Neutrophil (primary cell): ENCODE data around the gene RASSF4.

Experiments used
- H3K27ac ChIP-seq: fragments of 200-600 bp; sonication (generic); 2 replicates; pipeline ENCODE4 v1.5.1; 2016; ENCODE audit warnings: mild to moderate bottlenecking, moderate library complexity
- H3K27me3 ChIP-seq: fragments of 200-600 bp; sonication (generic); 2 replicates; pipeline ENCODE4 v1.6.0; 2016; ENCODE audit warnings: mild to moderate bottlenecking
- H3K36me3 ChIP-seq: fragments of 200-600 bp; sonication (generic); 2 replicates; pipeline ENCODE4 v1.5.1; 2017
- H3K4me1 ChIP-seq, 2 experiments: fragments of 200-600 bp in 1 of 2; sonication (generic) in 1 of 2; 1 replicate in 1 of 2; 2 replicates in 1 of 2; pipeline versions ENCODE4 v1.5.1 to v1.6.1; 2013 to 2016; ENCODE audit warnings: low read depth in 1 of 2, low read length in 1 of 2, mild to moderate bottlenecking in 1 of 2, moderate library complexity in 1 of 2; ENCODE audit not compliant: control insufficient read depth in 1 of 2, insufficient read depth in 1 of 2
- H3K4me3 ChIP-seq, 2 experiments: fragments of 200-600 bp in 1 of 2; sonication (generic) in 1 of 2; 1 replicate in 1 of 2; 2 replicates in 1 of 2; pipeline ENCODE4 v1.5.1; 2013 to 2016; ENCODE audit warnings: low read depth in 1 of 2, low read length in 1 of 2, mild to moderate bottlenecking in 1 of 2, moderate library complexity in 1 of 2
- H3K9me3 ChIP-seq: fragments of 200-600 bp; sonication (generic); 2 replicates; pipeline ENCODE4 v1.5.1; 2016
- TF ChIP-seq, protein P1 (sequence below): fragments of 200-600 bp; sonication (generic); IDR thresholded peaks from 2 replicates; pipeline ENCODE4 v1.5.1; 2016; ENCODE audit warnings: antibody characterized with exemption

Gene RASSF4, protein sequence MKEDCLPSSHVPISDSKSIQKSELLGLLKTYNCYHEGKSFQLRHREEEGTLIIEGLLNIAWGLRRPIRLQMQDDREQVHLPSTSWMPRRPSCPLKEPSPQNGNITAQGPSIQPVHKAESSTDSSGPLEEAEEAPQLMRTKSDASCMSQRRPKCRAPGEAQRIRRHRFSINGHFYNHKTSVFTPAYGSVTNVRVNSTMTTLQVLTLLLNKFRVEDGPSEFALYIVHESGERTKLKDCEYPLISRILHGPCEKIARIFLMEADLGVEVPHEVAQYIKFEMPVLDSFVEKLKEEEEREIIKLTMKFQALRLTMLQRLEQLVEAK

DNA sequence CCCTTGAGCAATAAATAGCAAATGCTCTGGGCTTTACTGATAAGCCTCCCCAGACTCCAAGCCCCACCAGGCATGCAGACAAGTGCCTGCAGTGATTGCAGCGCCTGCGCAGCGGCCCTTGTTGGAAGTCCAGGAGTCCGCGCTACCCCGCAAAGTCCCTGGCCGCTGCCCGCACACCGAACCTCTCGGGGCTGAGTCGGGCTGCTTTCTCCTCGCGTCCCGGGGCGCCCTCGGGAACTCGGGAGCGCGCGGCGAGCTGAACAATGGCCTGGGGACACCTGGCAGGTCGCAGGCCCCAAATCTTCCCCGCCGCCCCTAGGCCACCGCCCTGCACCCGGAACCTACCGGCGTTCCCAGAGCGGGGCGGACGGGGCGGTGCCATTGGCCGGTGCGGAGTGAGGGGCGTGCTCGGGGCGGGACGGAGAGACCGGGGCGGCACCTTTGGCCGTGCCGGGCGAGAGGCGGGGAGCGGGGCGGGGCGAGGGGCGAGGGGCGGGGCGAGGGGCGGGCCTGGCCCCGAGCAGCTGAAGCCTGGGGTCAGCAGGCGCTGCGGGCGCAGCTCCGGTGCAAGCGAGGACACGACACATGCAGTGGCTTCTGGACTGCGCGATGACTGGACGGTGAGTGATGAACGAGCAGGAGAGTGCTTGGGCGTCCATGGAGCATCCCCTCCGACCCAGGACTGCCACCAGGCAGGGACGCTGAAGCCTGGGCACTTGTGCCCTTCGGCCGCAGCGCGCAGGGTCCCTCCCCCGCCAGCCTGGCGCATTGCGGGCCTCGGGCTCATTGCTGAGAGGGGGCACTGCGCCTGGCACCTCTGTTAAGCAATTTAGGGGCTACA, at the start of gene RASSF4:
RASSF4 (plus strand) TSS at position 556 of the 841 bp plus-strand sequence. CDS start 10,401 bp downstream, outside the sequence.
- peaks cover 6% of the 10 kb centered on the region for H3K36me3 ChIP-seq
- H3K4me3 ChIP-seq = peak within 1 kb of the TSS; percentile 84 to 99
- no peaks in the 10 kb centered on the region for H3K9me3 ChIP-seq
- no peaks in the 10 kb centered on the region for H3K27me3 ChIP-seq
- TF ChIP-seq, protein P1, sequence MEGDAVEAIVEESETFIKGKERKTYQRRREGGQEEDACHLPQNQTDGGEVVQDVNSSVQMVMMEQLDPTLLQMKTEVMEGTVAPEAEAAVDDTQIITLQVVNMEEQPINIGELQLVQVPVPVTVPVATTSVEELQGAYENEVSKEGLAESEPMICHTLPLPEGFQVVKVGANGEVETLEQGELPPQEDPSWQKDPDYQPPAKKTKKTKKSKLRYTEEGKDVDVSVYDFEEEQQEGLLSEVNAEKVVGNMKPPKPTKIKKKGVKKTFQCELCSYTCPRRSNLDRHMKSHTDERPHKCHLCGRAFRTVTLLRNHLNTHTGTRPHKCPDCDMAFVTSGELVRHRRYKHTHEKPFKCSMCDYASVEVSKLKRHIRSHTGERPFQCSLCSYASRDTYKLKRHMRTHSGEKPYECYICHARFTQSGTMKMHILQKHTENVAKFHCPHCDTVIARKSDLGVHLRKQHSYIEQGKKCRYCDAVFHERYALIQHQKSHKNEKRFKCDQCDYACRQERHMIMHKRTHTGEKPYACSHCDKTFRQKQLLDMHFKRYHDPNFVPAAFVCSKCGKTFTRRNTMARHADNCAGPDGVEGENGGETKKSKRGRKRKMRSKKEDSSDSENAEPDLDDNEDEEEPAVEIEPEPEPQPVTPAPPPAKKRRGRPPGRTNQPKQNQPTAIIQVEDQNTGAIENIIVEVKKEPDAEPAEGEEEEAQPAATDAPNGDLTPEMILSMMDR = peak; percentile 52
- peak within 1 kb of the TSS; percentile 85 for H3K27ac ChIP-seq
- peaks cover 36 to 37% of the 10 kb centered on the region in 2 experiments for H3K4me1 ChIP-seq

DNA sequence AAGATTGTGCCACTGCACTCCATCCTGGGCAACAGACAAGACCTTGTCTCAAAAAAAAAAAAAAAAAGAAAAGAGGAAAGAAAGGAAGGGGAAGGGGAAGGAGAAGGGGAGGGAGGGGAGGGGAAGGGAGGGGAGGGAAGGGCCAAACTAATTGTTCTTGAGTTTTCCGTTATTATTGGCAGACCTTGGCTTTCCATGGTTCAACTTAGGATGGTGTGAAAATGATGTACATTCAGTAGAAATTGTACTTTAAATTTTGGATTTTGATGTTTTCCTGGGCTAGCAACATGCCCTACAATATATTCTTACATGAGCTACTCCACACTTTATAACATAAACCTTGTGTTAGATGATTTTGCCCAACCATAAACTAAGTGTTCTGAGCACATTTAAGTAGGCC, 49.7 kb upstream of the RASSF4 start:
- TF ChIP-seq, protein P1 = no peak
- Histone ChIP-seq H3K9me3 (no peaks in the 10 kb centered on the region), H3K4me3 (no peak overlapping the region), H3K27ac (no peak overlapping the region), H3K4me1 (peaks cover 92 to 95% of the 10 kb centered on the region in 2 experiments), H3K36me3 (no peaks in the 10 kb centered on the region), H3K27me3 (no peaks in the 10 kb centered on the region)

DNA sequence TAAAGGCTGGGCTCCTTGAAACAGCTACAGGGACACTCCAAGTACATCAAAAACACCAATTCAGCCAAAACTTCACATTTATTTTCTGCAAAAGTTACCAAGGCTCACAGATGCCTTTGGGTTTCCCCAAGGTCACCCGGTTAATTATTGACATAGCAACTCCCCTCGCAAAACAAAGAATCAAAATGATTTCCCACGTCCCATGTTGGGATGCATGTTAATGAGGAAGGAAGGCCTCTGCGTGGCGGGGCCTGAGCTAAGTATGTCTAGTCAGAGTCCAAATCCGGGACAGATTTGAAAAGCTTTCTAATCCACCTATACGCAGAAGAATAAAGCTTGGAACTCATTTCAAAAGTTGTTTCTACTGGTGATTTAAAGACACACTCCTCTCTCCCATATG, 49.0 kb upstream of the RASSF4 start:
- H3K4me3 ChIP-seq = no peak overlapping the region
- TF ChIP-seq, protein P1 = no peak
- H3K27me3 ChIP-seq = no peaks in the 10 kb centered on the region
- no peaks in the 10 kb centered on the region for H3K9me3 ChIP-seq
- H3K27ac ChIP-seq = no peak overlapping the region
- peaks cover 92 to 95% of the 10 kb centered on the region in 2 experiments for H3K4me1 ChIP-seq
- H3K36me3 ChIP-seq = no peaks in the 10 kb centered on the region

DNA sequence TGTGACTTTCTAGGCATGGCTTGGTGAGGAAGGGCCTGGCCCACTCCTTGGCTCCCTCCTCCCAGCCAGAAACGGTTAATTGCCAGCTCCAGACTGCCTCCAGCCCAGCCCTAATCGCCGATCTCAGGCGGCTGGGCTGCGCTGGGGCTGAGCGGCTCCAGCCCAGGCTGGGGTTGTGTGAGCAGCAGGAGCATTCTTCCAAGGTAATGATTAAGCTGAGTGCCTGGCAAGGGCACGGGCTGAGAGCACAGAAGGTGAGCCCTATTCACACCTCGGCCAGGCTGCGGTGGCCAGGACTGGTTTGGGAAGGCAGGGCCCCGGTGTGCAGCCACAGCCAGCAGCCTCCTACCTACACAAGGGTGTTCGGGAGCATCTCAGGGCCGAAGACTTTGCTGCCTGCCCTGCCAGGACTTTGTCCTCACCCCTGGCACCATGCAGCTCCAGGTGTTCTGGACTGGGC, 48.5 kb upstream of the RASSF4 start, which contains the start of gene TMEM72:
TMEM72 (plus strand) TSS at position 257 of the 460 bp plus-strand sequence; CDS start at position 433, 176 bp downstream.
- no peak within 1 kb of the TSS for H3K27ac ChIP-seq
- no peaks in the 10 kb centered on the region for H3K9me3 ChIP-seq
- H3K4me3 ChIP-seq = no peak within 1 kb of the TSS
- H3K36me3 ChIP-seq = no peaks in the 10 kb centered on the region
- H3K4me1 ChIP-seq = peaks cover 92 to 95% of the 10 kb centered on the region in 2 experiments
- no peaks in the 10 kb centered on the region for H3K27me3 ChIP-seq
- TF ChIP-seq, protein P1 = no peak

DNA sequence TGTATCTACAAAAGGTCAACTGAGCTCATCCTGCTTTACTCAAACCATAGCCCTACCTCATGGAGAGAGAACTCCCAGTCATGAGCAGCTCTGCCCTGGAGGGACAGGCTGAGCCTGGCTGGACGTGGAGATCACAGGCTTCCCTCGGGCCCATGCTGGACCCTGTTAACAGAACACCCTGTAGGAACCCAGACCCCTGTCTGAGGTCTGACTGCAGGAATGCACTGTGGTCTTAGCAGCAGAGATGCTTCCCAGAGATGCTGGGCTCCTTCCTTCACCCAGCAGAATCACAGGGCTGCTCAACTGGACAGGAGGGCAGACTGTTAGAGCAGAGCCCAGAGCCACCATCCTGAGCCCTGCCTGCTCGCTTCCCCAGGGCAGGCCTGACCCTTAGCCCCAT, 47.7 kb upstream of the RASSF4 start:
- Histone ChIP-seq H3K36me3 (no peaks in the 10 kb centered on the region), H3K27ac (no peak overlapping the region), H3K4me1 (peaks cover 87% of the 10 kb centered on the region in 2 experiments), H3K4me3 (no peak overlapping the region), H3K9me3 (no peaks in the 10 kb centered on the region), H3K27me3 (no peaks in the 10 kb centered on the region)
- TF ChIP-seq, protein P1 = no peak
